Mucosa of descending colon (tissue), 3 donors: ENCODE results near the gene SLC27A3. TPM values are rescaled to one million over a fixed set of nuclear protein-coding genes. Genes with fewer than 3 reads are reported as not detected.

Experiments
- ATAC-seq: fragments of 200-7000 bp; cut with Tn5 transposase; one replicate; pipeline ENCODE4 v1.9.1; 2020; ENCODE audit warnings: mild to moderate bottlenecking, moderate library complexity
- DNase-seq, 3 donors: peaks; one replicate each; pipeline ENCODE4 v3.0.0-alpha.2; 2020
- H3K36me3 ChIP-seq: fragments of 200-600 bp; one replicate; pipeline ENCODE4 v1.8.0; 2021; ENCODE audit warnings: low read depth, mild to moderate bottlenecking
- H3K4me1 ChIP-seq: fragments of 200-600 bp; one replicate; pipeline ENCODE4 v1.8.0; 2021; ENCODE audit warnings: low read depth, mild to moderate bottlenecking
- H3K4me3 ChIP-seq: fragments of 200-600 bp; one replicate; pipeline ENCODE4 v1.8.0; 2021; ENCODE audit warnings: mild to moderate bottlenecking
- H3K9me3 ChIP-seq: fragments of 200-600 bp; one replicate; pipeline ENCODE4 v1.8.0; 2021; ENCODE audit warnings: mild to moderate bottlenecking
- CTCF ChIP-seq: fragments of 200-600 bp; IDR thresholded peaks from one replicate; pipeline ENCODE4 v1.8.0; 2022; ENCODE audit warnings: antibody characterized with exemption, mild to moderate bottlenecking
- intact Hi-C, 2 donors: fragments of 100-400 bp; cut with DNase I in 1 of 2; cut with micrococcal nuclease in 1 of 2; formaldehyde crosslinking; loops; one replicate each; pipeline versions ENCODE4 v1.11.0 to v1.11.1; 2022; cut with DNase I, micrococcal nuclease
- total RNA-seq, 3 donors: library from RNA; stranded (reverse); fragmentation: NEBNext Ultra II Directional in 2 of 3; extraction: Animal tissue kit (Norgen Biotek cat#: 25700) in 2 of 3; gene quantifications; one replicate each; pipeline versions ENCODE4 v1.2.1 to v1.2.4, GENCODE V29; 2021 to 2023
- donor health status: DM: no; HTN: no; CAD: no; lungs with moderate emphysema.
- donor health status: DM: no; HTN: no; CAD: no.
- donor health status: DM: no; HTN: yes; CAD: no.

Gene SLC27A3
- total RNA-seq, 3 donors from 2014 or later = 17.9 to 35.1 (median 22.9) TPM

DNA sequence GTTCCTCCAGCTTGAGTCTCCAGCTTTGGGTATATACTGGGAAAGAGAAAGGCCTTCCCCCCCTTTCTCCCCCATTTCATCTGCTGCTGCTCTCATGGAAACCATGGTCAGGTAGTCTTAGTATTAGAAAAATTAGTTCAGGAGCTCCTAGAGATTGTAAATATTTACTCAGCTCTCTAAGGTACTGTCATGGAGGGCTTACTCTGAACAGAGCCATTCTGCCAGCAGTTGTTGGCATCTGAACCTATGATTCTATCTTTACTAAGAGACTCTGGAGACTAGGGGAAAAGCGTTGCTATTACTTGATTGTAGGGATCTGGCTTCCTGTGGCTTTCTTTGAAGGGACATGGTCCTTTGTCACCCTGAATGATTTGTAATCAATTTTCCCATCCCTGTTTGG, 41.2 kb upstream of the SLC27A3 start:
- peaks cover 5% of the 10 kb centered on the region for H3K4me1 ChIP-seq
- H3K4me3 ChIP-seq = no peak overlapping the region
- no peak for TF ChIP-seq CTCF
- intact Hi-C loops = no loop called here
- ATAC-seq (no peak), DNase-seq (no peak)
- H3K36me3 ChIP-seq = no peaks in the 10 kb centered on the region
- H3K9me3 ChIP-seq = no peaks in the 10 kb centered on the region

DNA sequence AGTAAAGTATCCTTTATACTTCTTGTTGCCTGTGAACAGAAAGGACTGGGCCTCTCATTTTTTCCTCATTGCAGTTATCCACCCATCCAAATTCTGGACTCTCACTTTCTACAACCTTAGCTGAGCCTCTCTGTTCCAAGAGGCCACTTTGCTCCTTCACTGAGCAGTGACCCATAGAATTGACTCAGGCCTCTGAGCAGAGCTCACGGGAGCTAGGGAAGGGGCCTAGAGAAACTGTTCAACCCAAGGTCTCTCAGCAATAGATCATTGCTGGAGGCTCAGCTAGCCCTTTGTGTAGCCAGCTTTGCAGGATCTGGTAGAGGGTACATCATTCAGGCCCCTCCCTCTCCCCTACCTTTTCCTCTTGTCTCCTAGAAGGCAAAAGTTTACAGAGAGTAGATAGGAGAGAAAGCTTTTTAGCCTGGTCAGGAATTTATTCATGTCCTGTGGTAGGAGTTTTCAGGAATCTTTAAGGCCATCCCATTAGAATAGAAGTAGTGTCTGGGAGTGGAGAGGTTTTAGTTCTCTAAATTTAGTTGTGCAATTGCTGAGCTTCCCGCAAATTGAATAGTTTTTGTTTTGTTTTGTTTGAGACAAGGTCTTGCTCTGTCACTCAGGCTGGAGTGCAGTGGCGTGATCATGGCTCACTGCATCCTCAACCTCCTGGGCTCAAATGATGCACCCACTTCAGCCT, 40.7 kb upstream of the SLC27A3 start:
- ATAC-seq (no peak), DNase-seq (no peak)
- Histone ChIP-seq H3K36me3 (no peaks in the 10 kb centered on the region), H3K4me3 (no peak overlapping the region), H3K9me3 (no peaks in the 10 kb centered on the region), H3K4me1 (peaks cover 5% of the 10 kb centered on the region)
- no peak for TF ChIP-seq CTCF
- intact Hi-C loops = no loop called here

GRCh38 chr1:153735090-153735420, 40.2 kb upstream of the SLC27A3 start:
- Histone ChIP-seq H3K36me3 (no peaks in the 10 kb centered on the region), H3K9me3 (no peaks in the 10 kb centered on the region), H3K4me1 (peaks cover 2% of the 10 kb centered on the region), H3K4me3 (no peak overlapping the region)
- no peak for TF ChIP-seq CTCF
- DNase-seq (no peak), ATAC-seq (no peak)
- intact Hi-C loops = no loop called here

- no peaks in the 10 kb centered on the region for H3K9me3 ChIP-seq
- H3K36me3 ChIP-seq = no peaks in the 10 kb centered on the region
- ATAC-seq (no peak), DNase-seq (no peak)
- no peaks in the 10 kb centered on the region for H3K4me1 ChIP-seq
- TF ChIP-seq CTCF = no peak
- H3K4me3 ChIP-seq = no peak overlapping the region
- intact Hi-C loops = loop anchor here in 1 of 2 donors (10.0 kb wide), 1 partner anchor 227 kb away; no protein-coding TSS in a partner anchor
Observed at GRCh38 chr1:153741986-153742385, 33.2 kb upstream of the SLC27A3 start.

DNA sequence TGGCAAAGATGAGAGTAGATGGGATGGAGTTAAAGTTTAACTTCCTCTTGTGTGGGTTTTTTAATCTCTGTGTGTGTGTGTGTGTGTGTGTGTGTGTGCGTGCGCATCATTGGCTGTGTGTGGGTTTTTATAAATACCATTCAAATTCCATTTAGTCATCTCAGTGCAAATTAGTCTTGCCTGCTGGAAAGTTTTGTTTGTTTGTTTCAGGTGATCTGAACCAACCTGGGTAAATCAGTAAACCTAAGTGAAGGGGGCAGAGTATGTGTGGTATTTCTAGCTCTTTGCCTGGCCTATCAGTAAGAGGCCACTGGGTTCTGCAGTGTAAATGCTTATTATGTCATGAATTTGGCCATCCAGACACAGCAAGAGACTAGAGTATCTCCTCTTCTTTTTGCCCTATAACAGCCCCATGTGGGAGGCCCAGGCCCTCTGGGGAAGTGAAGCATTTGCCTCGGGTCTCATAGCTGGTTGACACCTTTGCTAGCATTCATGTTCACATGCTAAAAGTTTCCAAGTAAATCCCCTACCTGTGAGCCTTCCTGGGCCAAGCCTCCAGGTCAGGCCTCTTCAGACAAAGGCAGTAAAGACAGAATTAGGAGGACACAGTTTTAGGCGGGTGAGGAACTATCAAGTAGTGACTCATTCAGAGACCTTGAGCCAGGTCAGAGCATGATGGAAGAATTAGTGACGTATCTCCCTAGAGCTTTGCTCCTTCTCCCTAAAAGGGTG, 32.6 kb upstream of the SLC27A3 start:
- no peak for TF ChIP-seq CTCF

More for the DNA sequence above, 32.6 kb upstream of the SLC27A3 start:
- Histone ChIP-seq H3K9me3 (no peaks in the 10 kb centered on the region), H3K4me3 (no peak overlapping the region), H3K4me1 (no peaks in the 10 kb centered on the region), H3K36me3 (no peaks in the 10 kb centered on the region)
- no peak for DNase-seq
- ATAC-seq = peak; percentile 50
- intact Hi-C loops = loop anchor here in 1 of 2 donors (10.0 kb wide), 1 partner anchor 228 kb away; no protein-coding TSS in a partner anchor
